HepG2 (cell line): ENCODE measurements around the gene STARD13.

Experiments
- ARID5B ChIP-seq: IDR thresholded peaks from 2 replicates; pipeline ENCODE4 v1.4.0; 2020; ENCODE audit warnings: mild to moderate bottlenecking, missing genetic modification reagents
- CCAR2 ChIP-seq: fragments of 200-400 bp; formaldehyde crosslinking; optimal IDR thresholded peaks from 2 replicates; pipeline ENCODE3; 2018; ENCODE audit warnings: low read depth, mild to moderate bottlenecking, low read length, moderate library complexity
- CHD2 ChIP-seq: IDR thresholded peaks from 2 replicates; pipeline ENCODE4 v1.6.1; 2011; ENCODE audit warnings: low read depth, low read length, improper control_type of control experiment
- CREBL2 ChIP-seq: sonication (generic); formaldehyde crosslinking; IDR thresholded peaks from 2 replicates; pipeline ENCODE4 v1.8.1; 2023; ENCODE audit warnings: missing genetic modification reagents, mild to moderate bottlenecking, borderline replicate concordance
- ETV5 ChIP-seq: IDR thresholded peaks from 2 replicates; pipeline ENCODE4 v1.6.1; 2018; ENCODE audit warnings: missing biosample characterization, missing genetic modification reagents, inconsistent platforms, borderline replicate concordance
- EZH2 ChIP-seq: conservative IDR thresholded peaks from 2 replicates; pipeline ENCODE4 v1.6.1; 2012; ENCODE audit warnings: mild to moderate bottlenecking, low read depth, low read length, moderate library complexity
- MAFF ChIP-seq: IDR thresholded peaks from 2 replicates; pipeline ENCODE4 v1.6.1; 2011; ENCODE audit warnings: low read depth, low read length, improper control_type of control experiment
- NR3C1 ChIP-seq: sonication (generic); formaldehyde crosslinking; IDR thresholded peaks from 2 replicates; pipeline ENCODE4 v1.4.0; 2020; ENCODE audit warnings: missing genetic modification reagents
- WIZ ChIP-seq: sonication (generic); formaldehyde crosslinking; IDR thresholded peaks from 2 replicates; pipeline ENCODE4 v1.5.1; 2020; ENCODE audit warnings: mild to moderate bottlenecking, missing genetic modification reagents
- ZNF350 ChIP-seq: sonication (generic); formaldehyde crosslinking; IDR thresholded peaks from 2 replicates; pipeline ENCODE4 v1.4.0; 2020; ENCODE audit warnings: mild to moderate bottlenecking, low read depth, missing genetic modification reagents, borderline replicate concordance
- ZXDC ChIP-seq: sonication (generic); formaldehyde crosslinking; IDR thresholded peaks from 2 replicates; pipeline ENCODE4 v1.5.0; 2020; ENCODE audit warnings: mild to moderate bottlenecking, missing genetic modification reagents
- TF ChIP-seq, protein P1 (sequence below): sonication (generic); formaldehyde crosslinking; IDR thresholded peaks from 2 replicates; pipeline ENCODE4 v1.4.0; 2020; ENCODE audit warnings: missing genetic modification reagents
- TF ChIP-seq, protein P2 (sequence below), 2 experiments: sonication (generic) in 1 of 2; formaldehyde crosslinking in 1 of 2; IDR thresholded peaks; 2 replicates each; pipeline versions ENCODE4 v1.4.0 to v1.6.1; 2018 to 2020; ENCODE audit warnings: missing genetic modification reagents in 2 of 2, borderline replicate concordance in 1 of 2, low read depth in 1 of 2, mild to moderate bottlenecking in 1 of 2, missing biosample characterization in 1 of 2

- TF ChIP-seq ZNF350 (CRISPR knock-in tag) (no peak), CHD2 (no peak), EZH2 (no peak), WIZ (CRISPR knock-in tag) (no peak), NR3C1 (CRISPR knock-in tag) (no peak), ETV5 (CRISPR knock-in tag) (no peak), CCAR2 (no peak), ZXDC (CRISPR knock-in tag) (no peak), MAFF (no peak), ARID5B (CRISPR knock-in tag) (no peak), CREBL2 (CRISPR knock-in tag) (no peak)
- TF ChIP-seq, protein P1, sequence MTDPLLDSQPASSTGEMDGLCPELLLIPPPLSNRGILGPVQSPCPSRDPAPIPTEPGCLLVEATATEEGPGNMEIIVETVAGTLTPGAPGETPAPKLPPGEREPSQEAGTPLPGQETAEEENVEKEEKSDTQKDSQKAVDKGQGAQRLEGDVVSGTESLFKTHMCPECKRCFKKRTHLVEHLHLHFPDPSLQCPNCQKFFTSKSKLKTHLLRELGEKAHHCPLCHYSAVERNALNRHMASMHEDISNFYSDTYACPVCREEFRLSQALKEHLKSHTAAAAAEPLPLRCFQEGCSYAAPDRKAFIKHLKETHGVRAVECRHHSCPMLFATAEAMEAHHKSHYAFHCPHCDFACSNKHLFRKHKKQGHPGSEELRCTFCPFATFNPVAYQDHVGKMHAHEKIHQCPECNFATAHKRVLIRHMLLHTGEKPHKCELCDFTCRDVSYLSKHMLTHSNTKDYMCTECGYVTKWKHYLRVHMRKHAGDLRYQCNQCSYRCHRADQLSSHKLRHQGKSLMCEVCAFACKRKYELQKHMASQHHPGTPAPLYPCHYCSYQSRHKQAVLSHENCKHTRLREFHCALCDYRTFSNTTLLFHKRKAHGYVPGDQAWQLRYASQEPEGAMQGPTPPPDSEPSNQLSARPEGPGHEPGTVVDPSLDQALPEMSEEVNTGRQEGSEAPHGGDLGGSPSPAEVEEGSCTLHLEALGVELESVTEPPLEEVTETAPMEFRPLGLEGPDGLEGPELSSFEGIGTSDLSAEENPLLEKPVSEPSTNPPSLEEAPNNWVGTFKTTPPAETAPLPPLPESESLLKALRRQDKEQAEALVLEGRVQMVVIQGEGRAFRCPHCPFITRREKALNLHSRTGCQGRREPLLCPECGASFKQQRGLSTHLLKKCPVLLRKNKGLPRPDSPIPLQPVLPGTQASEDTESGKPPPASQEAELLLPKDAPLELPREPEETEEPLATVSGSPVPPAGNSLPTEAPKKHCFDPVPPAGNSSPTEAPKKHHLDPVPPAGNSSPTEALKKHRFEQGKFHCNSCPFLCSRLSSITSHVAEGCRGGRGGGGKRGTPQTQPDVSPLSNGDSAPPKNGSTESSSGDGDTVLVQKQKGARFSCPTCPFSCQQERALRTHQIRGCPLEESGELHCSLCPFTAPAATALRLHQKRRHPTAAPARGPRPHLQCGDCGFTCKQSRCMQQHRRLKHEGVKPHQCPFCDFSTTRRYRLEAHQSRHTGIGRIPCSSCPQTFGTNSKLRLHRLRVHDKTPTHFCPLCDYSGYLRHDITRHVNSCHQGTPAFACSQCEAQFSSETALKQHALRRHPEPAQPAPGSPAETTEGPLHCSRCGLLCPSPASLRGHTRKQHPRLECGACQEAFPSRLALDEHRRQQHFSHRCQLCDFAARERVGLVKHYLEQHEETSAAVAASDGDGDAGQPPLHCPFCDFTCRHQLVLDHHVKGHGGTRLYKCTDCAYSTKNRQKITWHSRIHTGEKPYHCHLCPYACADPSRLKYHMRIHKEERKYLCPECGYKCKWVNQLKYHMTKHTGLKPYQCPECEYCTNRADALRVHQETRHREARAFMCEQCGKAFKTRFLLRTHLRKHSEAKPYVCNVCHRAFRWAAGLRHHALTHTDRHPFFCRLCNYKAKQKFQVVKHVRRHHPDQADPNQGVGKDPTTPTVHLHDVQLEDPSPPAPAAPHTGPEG (CRISPR knock-in tag) = no peak
- TF ChIP-seq, protein P2, sequence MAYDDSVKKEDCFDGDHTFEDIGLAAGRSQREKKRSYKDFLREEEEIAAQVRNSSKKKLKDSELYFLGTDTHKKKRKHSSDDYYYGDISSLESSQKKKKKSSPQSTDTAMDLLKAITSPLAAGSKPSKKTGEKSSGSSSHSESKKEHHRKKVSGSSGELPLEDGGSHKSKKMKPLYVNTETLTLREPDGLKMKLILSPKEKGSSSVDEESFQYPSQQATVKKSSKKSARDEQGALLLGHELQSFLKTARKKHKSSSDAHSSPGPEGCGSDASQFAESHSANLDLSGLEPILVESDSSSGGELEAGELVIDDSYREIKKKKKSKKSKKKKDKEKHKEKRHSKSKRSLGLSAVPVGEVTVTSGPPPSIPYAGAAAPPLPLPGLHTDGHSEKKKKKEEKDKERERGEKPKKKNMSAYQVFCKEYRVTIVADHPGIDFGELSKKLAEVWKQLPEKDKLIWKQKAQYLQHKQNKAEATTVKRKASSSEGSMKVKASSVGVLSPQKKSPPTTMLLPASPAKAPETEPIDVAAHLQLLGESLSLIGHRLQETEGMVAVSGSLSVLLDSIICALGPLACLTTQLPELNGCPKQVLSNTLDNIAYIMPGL (CRISPR knock-in tag; IDR thresholded peaks at IDR 0.05; ENCODE audit: borderline replicate concordance in 1 of 2, low read depth in 1 of 2) = no peak
Observed at GRCh38 chr13:33289966-33290365, 4.4 kb upstream of the STARD13 start.
